Head of caudate nucleus (tissue), 42 donors: ENCODE measurements around the gene TPM1.

Experiments
- DNase-seq, 42 donors: peaks; one replicate each; pipeline versions ENCODE4 v3.0.0 to v3.0.0-alpha.2; 2020 to 2021; ENCODE audit warnings: mixed read lengths in 7 of 42
- intact Hi-C: fragments of 100-400 bp; cut with DNase I; formaldehyde crosslinking; loops from one replicate; pipeline ENCODE4 v1.15.0; 2022

The TPM1 gene

DNA sequence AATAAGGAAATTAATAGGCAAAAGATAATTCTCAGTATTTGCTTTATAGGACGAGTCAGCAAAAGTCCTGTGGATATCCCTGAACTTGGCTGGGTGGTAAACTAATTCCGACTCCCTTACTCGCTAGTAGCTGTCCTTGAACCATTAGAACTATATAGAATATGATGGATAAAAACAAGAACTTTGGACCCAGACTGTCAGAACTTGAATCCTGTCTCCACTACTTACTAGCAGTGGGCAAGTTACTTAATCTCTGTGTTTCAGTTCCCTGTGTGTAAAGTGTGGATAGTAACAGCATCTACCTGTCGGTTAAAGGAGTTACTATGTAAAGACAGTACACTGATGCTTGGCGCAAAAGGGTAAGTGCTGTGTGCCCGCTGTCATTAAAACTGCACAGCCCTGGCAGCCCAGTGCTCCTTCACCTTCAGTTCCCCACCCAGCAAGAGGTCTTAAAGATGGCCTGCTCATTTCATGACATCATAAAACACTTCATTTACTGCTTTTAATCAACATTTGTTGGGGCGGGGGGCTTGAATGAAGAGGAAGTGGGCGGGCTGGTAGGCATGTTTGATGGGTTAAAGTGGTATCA is 7.3 kb downstream of the TPM1 start:
- intact Hi-C loops = loop anchor here (5.0 kb wide), 3 partner anchors 42 to 203 kb away; partner anchors contain the start of gene RAB8B
- no peak for DNase-seq

DNA sequence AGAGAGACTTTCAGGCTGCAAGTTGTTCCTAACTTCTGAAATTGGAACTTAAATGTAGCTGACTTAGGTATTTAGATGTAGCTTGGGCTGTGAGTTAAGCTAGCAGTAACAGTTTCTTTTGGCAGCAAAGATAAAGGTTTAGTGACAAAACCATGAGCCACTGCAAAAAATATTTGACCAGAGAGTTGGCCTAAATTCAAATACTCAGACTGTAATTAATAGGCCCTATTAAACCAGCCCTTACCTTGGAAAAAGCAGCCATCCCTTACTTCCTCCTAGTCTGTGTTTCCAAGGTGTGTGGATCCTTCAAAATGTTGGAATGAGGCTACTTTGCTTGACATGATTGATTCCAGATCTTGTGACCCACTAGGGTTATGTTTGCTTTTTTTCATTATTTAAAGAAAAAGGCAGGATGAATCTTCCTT is 8.2 kb downstream of the TPM1 start:
- no peak for DNase-seq
- intact Hi-C loops = no loop called here

DNA sequence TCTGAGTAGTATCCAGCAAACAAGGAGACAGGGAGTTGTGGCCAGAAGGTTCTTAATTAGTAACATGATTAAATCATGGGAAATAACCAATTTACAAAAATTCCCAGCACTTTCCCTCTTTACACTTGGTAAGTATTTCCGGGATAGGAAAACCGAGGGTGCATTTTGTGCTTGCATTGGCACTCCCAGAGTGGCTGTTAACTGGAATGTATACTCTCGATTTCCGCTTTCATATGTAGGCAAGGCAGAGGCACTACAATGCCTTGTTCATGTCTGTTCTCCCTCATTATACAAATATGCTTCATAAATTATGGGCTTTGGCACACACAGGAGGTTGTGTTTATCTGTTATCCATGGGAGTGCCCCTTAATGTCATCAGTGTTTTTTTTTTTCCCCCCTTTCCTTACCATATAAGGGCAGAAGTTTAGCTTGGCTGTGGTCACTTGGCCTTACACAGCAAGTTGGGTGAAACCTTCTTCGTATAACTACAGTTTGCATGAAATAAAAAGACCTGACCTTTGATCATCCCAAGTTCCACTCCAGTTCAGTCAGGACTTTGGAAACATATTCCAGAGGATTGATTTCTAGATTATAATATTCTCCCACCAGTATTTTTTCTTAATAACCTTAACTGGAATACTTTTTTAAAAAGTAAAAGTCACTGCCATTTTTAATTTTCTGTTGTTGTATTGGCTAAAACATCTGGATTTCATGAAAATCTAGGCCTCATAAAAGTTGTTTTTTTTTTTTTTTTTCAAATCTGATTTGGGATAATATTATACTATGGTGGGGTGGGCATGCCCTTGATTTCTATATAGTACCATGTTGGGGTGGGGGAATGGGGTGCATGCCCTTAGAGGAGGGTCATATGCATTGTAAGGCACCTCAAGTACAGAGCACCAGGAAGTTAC is 8.9 kb downstream of the TPM1 start:
- intact Hi-C loops = no loop called here
- DNase-seq = no peak

DNA sequence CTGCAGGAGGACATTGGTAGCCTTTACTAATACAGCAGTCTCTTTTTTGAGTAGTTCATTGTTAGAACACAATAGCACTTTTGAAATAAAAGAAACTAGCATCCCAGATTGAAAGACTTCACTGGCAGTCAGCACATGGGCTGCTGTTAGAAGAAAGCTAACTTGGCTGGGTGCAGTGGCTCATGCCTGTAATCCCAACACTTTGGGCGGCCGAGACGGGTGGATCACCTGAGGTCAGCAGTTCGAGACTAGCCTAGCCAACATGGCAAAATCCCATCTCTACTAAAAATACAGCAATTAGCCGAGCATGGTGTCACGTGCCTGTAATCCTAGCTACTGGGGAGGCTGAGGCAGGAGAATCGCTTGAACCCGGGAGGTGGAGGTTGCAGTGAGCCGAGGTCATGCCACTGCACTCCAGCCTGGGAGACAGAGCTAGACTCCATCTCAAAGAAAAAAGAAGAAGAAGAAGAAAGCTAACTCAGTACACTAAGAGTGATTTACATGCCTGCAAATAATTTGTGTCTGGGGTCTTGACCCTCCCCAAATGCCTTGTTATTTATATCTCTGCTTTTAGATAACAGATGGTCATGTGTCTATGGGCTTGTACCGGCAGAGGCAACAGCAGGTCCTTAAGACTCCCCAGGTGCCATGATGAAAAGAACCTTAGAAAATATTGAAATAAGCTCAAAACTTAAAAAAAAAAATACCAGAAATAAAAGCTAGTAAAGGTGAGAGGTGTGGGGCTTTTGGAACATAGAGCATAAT is 9.7 kb downstream of the TPM1 start:
- peak in 2 of 42 donors; percentile 27 to 29 for DNase-seq
- intact Hi-C loops = no loop called here

DNA sequence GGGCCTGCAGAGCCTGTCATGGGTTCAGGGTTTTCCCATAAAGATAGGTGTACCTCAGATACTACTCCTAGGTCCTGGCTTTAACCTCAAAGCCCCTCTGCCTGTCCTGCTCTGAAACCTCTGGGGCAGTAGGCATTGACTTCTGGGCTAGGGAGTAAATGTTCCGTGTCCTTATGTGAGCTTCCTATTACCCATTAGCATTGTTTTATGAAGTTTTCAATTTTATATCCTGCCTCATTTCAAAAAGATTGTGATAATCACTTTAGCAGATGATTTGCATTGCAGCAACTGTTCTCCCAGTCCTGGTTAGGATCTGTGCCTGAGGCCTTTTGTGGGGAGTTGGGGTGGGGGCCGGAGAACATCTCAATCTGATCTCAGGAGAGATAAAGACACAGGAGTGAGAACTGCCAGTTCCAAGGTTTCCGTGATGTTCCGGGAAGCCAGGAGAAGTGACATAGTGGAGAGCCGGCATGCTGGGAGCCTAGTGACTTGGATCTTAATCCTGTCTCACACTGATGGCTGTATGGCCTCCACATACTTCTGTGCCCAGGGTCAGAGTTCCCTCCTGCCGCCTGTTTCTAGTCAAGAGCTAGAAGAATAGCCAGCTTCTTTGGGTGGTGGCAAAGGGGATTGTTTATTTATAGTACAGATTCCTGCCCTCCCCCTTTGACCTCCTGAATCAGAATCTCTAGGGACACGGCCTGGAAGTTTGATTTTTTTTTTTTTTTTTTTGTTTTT is 10.6 kb downstream of the TPM1 start:
- no peak for DNase-seq
- intact Hi-C loops = no loop called here

DNA sequence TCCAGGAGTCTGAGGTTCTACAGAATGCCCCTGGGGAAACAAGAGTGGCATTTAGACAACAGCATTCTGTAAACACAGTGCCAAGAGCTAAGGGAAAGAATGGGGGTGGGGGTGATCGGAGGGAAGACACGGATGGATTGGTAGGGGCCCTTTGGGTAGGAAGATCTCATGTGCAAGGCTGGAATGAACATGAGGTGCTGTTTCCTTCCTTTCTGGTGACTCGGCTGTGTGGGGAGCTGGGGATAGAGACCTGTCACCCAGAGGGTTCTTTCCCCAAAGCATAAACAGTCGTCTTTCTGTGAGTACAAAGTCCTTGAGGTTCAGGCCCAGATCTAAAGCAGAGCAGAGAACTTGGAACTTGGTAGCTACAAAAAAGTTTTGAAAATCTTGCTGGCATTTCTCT is 11.7 kb downstream of the TPM1 start:
- no peak for DNase-seq
- intact Hi-C loops = no loop called here

DNA sequence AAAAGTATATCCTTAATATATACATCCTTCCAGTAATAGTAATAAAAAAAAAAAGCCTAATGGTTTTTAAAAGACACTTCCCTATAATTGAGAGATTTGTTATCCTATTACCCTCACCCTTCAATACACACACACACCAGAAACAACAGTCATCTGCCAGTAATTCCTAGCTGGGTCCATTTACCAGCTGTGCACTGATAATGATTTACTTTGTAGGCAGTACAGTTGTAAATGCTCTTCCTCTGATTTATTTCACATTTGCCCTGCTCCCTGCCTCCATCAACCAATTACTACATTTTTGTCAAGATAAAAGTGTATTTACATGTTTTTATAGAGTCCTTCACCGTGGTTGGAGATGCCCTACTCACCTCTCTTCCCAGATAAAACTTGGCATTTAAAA is 12.4 kb downstream of the TPM1 start:
- intact Hi-C loops = no loop called here
- DNase-seq = no peak

DNA sequence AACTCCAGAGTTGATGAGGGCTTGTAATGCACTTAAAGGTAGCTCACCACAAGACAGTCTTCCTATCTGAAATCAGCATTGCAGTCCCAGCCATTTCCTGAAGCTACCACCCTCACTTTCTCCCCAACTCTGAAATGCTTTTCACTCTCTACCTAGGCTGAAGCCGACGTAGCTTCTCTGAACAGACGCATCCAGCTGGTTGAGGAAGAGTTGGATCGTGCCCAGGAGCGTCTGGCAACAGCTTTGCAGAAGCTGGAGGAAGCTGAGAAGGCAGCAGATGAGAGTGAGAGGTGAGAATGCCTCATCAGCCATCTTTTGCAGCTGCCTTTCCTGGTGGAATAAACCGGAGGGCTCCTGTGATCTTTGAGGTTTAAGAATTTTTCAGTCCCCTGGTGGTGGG is 14.3 kb downstream of the TPM1 start:
- intact Hi-C loops = no loop called here
- DNase-seq = peak in 3 of 42 donors; percentile 5 to 19 (median 12)

DNA sequence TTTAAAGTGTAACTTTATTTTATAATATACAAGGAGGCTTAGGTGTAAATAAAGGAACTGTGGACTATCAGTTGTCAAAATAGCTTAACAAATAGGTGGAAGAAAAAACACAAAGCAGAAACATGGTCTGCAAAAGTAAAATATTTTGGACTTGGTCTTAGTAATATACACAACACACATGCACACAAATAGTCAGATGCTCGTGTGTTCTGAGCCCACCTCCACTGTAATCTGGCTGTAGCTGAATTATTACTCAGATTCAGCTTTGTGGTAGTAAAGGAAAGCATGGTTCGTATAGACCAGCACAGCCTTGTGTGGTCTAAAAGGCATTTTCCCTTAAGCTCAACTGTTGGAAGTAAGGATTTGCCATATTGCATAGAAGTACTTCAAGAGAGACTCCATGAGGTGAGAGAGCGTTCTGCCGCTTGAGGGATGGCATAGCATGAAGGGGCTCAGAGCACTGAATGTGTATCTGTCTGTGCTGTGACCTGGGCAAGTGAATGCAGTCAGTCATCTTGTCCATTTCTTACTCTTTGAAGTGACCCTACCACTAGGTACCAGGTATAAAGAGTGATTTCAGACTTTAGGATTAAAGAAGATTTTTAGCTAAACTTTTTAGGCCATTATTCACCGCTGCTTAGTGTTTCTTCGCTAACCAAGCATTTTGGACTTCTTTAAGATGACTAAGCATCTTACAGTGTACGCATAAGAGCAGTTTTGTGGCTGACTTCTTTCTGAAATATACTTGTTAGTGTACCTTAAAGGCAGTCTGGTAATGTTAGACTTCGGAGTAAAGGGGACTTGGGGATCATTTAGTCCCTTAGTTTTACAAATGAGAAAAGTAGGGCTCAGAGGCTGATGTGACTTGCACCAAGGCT is 15.2 kb downstream of the TPM1 start:
- intact Hi-C loops = no loop called here
- DNase-seq = no peak

DNA sequence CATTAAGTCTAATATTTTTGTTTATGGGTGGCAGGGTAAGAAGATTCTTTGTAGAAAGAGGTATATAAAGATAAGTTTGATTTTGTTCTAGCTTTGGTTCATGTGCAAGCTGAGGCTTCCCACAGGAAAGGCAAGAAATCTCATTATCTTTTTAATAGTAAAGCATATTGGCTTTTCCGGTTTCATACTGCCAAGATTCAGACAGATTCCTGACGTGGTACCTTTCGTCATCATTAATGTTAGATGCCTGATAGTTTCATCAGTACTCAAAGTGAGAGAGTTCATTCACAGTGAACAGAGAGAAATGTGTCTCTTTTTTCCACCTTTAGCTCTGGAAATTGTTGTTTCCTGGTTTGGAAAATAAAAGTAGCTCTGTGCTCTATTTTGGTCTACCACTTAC is 16.5 kb downstream of the TPM1 start:
- DNase-seq = no peak
- intact Hi-C loops = no loop called here

DNA sequence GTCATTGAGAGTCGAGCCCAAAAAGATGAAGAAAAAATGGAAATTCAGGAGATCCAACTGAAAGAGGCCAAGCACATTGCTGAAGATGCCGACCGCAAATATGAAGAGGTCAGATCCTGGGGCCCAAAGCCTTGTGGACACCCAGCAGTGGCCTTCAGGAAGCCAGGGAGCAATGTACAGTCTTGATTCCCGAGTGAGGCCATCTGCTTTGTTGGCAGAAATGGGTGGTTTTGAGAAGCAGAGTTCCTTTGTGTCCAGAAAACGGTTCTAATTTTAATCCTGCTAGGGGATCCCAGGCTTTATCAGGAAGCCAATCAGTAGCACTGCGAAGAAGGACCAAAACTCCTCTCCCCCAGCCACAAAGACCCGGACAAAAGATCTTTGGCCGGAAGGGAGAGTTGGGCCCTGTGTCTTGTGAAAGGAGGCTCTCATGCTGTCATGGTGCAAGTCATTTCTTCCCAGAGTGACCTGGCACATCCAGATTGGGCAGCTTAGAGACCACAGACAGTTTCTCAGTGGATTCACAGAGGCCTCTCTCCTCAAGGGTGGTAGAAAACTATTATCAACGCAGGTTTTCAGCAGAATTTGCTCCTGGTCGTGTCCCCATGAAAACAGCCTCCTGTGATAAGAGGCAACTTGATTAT is 17.1 kb downstream of the TPM1 start:
- intact Hi-C loops = no loop called here
- no peak for DNase-seq

DNA sequence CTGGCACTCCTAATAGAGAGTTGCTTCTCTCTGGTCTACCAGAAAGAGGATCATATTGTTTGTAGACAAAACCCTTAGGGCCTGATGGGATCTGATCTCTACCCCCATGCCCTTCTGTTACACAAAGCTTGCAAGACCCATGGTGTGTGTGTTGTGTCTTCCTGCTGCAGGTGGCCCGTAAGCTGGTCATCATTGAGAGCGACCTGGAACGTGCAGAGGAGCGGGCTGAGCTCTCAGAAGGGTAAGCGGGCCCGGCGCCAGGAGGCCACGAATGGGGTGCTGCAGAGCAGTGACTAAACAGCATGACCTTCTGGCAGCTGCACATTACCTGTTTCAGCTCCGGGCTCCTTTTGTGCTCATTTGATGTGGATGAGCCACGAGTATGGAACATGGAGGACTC is 18.2 kb downstream of the TPM1 start:
- intact Hi-C loops = no loop called here
- no peak for DNase-seq

DNA sequence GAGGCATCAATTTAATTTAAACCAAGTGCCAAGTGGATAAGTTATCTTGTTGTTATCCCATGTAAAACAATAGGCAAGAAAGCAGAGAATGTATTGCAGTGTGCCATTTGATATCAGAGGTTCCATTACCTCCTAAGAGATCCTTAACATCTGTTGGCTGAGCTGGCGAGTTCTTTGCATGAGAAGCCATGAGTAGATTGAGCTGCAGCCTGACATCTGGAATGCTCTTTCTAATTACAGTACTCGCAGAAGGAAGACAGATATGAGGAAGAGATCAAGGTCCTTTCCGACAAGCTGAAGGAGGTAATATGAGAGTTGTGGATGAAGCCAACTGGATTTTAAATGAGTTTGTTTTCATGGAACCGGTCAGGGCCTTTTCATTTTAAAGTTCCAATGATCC is 19.4 kb downstream of the TPM1 start:
- no peak for DNase-seq
- intact Hi-C loops = no loop called here

DNA sequence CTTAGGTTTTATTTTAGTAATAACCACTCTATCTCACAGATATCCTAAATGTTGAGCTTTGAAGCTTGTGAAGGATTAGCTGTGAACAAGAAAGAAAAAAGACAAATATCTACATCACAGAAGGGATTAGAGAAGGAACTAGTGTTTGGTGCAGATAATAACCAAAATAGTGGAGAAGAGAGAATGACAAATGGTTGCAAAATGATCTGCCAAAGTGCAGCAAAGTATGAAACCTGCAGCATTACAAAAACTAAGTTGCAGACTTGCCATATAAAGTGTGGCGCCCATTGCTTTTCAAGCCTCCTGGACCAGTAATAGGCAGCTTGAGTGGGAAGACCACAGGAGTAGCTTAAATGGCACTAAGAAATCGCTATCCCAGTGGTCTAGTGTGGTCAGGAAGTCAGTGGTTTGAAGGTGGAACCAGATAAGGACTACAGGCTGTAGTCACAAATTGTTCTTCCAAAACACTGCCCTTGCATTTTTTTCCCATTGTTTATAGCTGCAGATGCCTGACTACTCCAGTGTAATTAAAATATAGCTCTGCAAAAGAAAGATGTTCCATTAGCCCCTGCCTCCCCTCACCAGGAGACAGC is 20.7 kb downstream of the TPM1 start:
- intact Hi-C loops = no loop called here
- DNase-seq = no peak

DNA sequence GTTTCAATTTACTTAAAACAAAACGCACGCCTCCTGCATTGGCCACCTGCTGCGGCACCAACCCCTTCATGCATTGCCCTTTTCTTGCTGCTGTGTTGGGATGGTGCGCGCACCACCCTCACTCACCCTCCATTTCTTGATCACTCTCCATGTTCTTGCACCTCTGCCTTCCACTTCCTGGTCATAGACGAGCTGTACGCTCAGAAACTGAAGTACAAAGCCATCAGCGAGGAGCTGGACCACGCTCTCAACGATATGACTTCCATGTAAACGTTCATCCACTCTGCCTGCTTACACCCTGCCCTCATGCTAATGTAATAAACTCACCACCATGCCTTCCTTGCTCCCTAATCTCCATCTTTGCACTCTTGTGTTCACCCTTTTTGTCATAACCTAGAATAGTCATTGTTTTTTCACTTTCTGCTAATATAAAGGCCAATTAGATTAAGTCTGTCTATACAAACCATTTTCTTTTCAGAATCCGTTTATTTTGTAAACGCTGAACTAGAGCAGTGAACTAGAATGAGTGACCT is 21.4 kb downstream of the TPM1 start:
- intact Hi-C loops = no loop called here
- no peak for DNase-seq

DNA sequence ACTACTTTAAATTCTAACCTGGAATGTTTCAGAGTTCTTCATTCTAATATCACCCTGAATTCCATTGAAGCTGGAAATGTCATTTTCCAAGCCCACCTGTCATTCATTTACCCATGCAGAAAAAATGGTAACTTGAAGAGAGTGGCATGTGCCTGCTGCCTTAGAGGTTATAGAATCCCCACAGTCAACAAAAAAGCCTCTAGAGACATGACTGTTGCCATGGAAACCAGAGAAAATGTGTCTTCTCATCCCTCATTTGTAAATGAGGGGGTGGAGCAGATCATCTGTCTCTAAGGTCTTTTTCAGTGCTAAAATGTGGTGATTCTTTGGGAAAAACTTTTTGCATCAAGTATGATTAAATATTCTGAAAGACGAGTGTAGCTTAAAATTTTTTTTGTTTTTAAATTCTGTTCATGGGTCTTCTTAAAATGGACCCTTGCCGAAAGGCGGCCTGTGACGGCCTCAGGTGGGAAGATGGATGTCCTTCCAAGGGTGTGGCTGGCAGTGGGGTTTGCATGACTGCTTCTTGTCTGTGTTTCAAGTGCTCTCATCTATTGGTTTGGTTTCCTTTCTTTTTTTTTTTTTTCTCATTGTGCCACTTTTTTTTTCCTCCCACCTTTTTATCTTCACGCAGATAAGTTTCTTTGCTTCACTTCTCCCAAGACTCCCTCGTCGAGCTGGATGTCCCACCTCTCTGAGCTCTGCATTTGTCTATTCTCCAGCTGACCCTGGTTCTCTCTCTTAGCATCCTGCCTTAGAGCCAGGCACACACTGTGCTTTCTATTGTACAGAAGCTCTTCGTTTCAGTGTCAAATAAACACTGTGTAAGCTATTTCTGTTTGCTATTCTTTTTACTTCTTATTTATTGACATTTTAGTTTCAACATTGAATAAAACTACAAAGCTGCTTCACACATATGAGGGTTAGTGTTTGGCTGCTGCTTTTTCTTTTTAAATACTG is 23.0 kb downstream of the TPM1 start:
- intact Hi-C loops = no loop called here
- peak in 5 of 42 donors; percentile 15 to 51 (median 28) for DNase-seq
